GM23338 (cell line): Measurements from ENCODE around the gene CUX1.

Experiments
- CREB1 ChIP-seq: fragments of 250-450 bp; sonication (Bioruptor Pico); IDR thresholded peaks from 2 replicates; pipeline ENCODE4 v1.5.0; 2020; ENCODE audit warnings: low read depth, mild to moderate bottlenecking, moderate library complexity
- CTCF ChIP-seq, 2 experiments: fragments of 200-600 bp in 1 of 2; sonication (generic) in 1 of 2; conservative IDR thresholded peaks; 2 replicates each; pipeline versions ENCODE4 v1.5.1 to v1.6.1; 2016 to 2017; ENCODE audit warnings: antibody characterized with exemption in 2 of 2, low read depth in 2 of 2, mild to moderate bottlenecking in 2 of 2, moderate library complexity in 1 of 2
- ETS1 ChIP-seq: IDR thresholded peaks from 2 replicates; pipeline ENCODE4 v1.6.1; 2016; ENCODE audit warnings: antibody characterized with exemption
- EZH2 ChIP-seq: fragments of 200-600 bp; sonication (generic); IDR thresholded peaks from one replicate; pipeline ENCODE4 v1.8.0; 2017; ENCODE audit warnings: antibody characterized with exemption, mild to moderate bottlenecking, low read depth; ENCODE audit not compliant: unreplicated experiment
- EZH2phosphoT487 ChIP-seq: fragments of 200-600 bp; sonication (generic); IDR thresholded peaks from one replicate; pipeline ENCODE4 v1.8.1; 2018; ENCODE audit warnings: antibody characterized with exemption; ENCODE audit not compliant: unreplicated experiment
- NANOG ChIP-seq: IDR thresholded peaks from 2 replicates; pipeline ENCODE4 v1.6.1; 2016; ENCODE audit warnings: antibody characterized with exemption, borderline replicate concordance
- POLR2AphosphoS5 ChIP-seq: IDR thresholded peaks from 2 replicates; pipeline ENCODE4 v1.6.1; 2016; ENCODE audit warnings: antibody characterized with exemption, low read depth
- REST ChIP-seq: IDR thresholded peaks from one replicate; pipeline ENCODE4 v1.6.1; 2018; ENCODE audit warnings: antibody characterized with exemption; ENCODE audit not compliant: unreplicated experiment

GRCh38 chr7:102146122-102146521 lies 328.7 kb downstream of the CUX1 start:
- no peak for TF ChIP-seq EZH2
- TF ChIP-seq CTCF (conservative IDR thresholded peaks at IDR 0.05; ENCODE audit: low read depth in 2 of 2), result no peak
- no peak for TF ChIP-seq REST
- no peak for TF ChIP-seq CREB1 (CRISPR knock-in tag)
- TF ChIP-seq POLR2AphosphoS5, result no peak
- no peak for TF ChIP-seq EZH2phosphoT487
- TF ChIP-seq NANOG, result no peak
- no peak for TF ChIP-seq ETS1
